ENCODE data around the gene SLC8A2.
A peak's percentile ranks its signal among the peaks of the same experiment; 100 is the strongest.

Gene SLC8A2

GRCh38 chr19:47423203-47423882 is 48.4 kb downstream of the SLC8A2 start:
- Histone ChIP-seq H3K9me3 (ENCODE audit: control insufficient read depth in 5 of 5, low read length in 5 of 5) (no peaks in the 10 kb centered on the region), H3K4me1 (ENCODE audit: control insufficient read depth in 5 of 5, insufficient read depth in 5 of 5, low read length in 5 of 5) (peaks cover 0 to 16% (median 11%) of the 10 kb centered on the region in 5 donors), H3K9ac (ENCODE audit: low read length in 5 of 5) (no peak overlapping the region), H3K27ac (ENCODE audit: low read depth, low read length) (no peak overlapping the region), H3K4me3 (ENCODE audit: low read depth in 1 of 5, low read length in 5 of 5) (no peak overlapping the region), H3K36me3 (ENCODE audit: control insufficient read depth in 5 of 5, insufficient read depth in 5 of 5, low read length in 5 of 5) (no peaks in the 10 kb centered on the region), H3K27me3 (ENCODE audit: control insufficient read depth in 5 of 5, insufficient read depth in 4 of 5, low read length in 5 of 5) (peaks cover 46 to 70% (median 53%) of the 10 kb centered on the region in 5 donors)

- H3K36me3 ChIP-seq (ENCODE audit: control insufficient read depth in 5 of 5, insufficient read depth in 5 of 5, low read length in 5 of 5) = no peaks in the 10 kb centered on the region
- H3K27ac ChIP-seq (ENCODE audit: low read depth, low read length) = no peak overlapping the region
- no peak overlapping the region for H3K4me3 ChIP-seq (ENCODE audit: low read depth in 1 of 5, low read length in 5 of 5)
- H3K9ac ChIP-seq (ENCODE audit: low read length in 5 of 5) = no peak overlapping the region
- H3K4me1 ChIP-seq (ENCODE audit: control insufficient read depth in 5 of 5, insufficient read depth in 5 of 5, low read length in 5 of 5) = peaks cover 0 to 17% (median 7%) of the 10 kb centered on the region in 5 donors
- H3K9me3 ChIP-seq (ENCODE audit: control insufficient read depth in 5 of 5, low read length in 5 of 5) = no peaks in the 10 kb centered on the region
- peaks cover 54 to 76% (median 58%) of the 10 kb centered on the region in 5 donors for H3K27me3 ChIP-seq (ENCODE audit: control insufficient read depth in 5 of 5, insufficient read depth in 4 of 5, low read length in 5 of 5)
Observed at GRCh38 chr19:47422417-47423163, 49.1 kb downstream of the SLC8A2 start.

- Histone ChIP-seq H3K9ac (ENCODE audit: low read length in 5 of 5) (no peak overlapping the region), H3K36me3 (ENCODE audit: control insufficient read depth in 5 of 5, insufficient read depth in 5 of 5, low read length in 5 of 5) (no peaks in the 10 kb centered on the region), H3K27me3 (ENCODE audit: control insufficient read depth in 5 of 5, insufficient read depth in 4 of 5, low read length in 5 of 5) (peaks cover 57 to 76% (median 65%) of the 10 kb centered on the region in 5 donors), H3K4me1 (ENCODE audit: control insufficient read depth in 5 of 5, insufficient read depth in 5 of 5, low read length in 5 of 5) (peaks cover 0 to 15% (median 3%) of the 10 kb centered on the region in 5 donors), H3K27ac (ENCODE audit: low read depth, low read length) (no peak overlapping the region), H3K9me3 (ENCODE audit: control insufficient read depth in 5 of 5, low read length in 5 of 5) (no peaks in the 10 kb centered on the region), H3K4me3 (ENCODE audit: low read depth in 1 of 5, low read length in 5 of 5) (no peak overlapping the region)
Observed at GRCh38 chr19:47421844-47422395, 49.8 kb downstream of the SLC8A2 start.

- Histone ChIP-seq H3K4me3 (ENCODE audit: low read depth in 1 of 5, low read length in 5 of 5) (no peak overlapping the region), H3K27me3 (ENCODE audit: control insufficient read depth in 5 of 5, insufficient read depth in 4 of 5, low read length in 5 of 5) (peaks cover 57 to 78% (median 69%) of the 10 kb centered on the region in 5 donors), H3K4me1 (ENCODE audit: control insufficient read depth in 5 of 5, insufficient read depth in 5 of 5, low read length in 5 of 5) (peaks cover 0 to 15% (median 3%) of the 10 kb centered on the region in 5 donors), H3K27ac (ENCODE audit: low read depth, low read length) (no peak overlapping the region), H3K9ac (ENCODE audit: low read length in 5 of 5) (no peak overlapping the region), H3K9me3 (ENCODE audit: control insufficient read depth in 5 of 5, low read length in 5 of 5) (no peaks in the 10 kb centered on the region), H3K36me3 (ENCODE audit: control insufficient read depth in 5 of 5, insufficient read depth in 5 of 5, low read length in 5 of 5) (no peaks in the 10 kb centered on the region)
Observed at GRCh38 chr19:47421244-47421786, 50.4 kb downstream of the SLC8A2 start.

DNA sequence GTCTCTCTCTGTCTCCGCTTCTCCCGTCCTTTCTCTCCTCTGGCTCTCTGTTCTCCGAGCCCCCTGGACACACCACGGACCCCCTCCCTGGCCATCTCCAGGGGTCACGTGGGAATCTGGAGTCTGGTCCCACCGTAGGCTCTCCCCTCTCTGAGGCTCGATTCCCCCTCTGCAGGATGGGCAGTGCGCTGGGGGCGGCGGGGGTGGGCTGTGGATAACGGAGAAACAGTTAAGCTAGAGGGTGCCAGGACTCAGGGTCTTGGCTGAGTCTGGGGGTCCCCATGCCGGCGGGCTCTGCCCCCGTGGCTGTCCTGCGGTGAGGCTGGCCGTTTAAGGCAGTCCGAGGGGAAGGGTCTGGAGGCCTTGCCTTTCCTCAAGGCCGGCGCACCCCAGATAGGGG is 51.9 kb downstream of the SLC8A2 start:
- Histone ChIP-seq H3K27ac (ENCODE audit: low read depth, low read length) (no peak overlapping the region), H3K4me3 (ENCODE audit: low read depth in 1 of 5, low read length in 5 of 5) (no peak overlapping the region), H3K27me3 (ENCODE audit: control insufficient read depth in 5 of 5, insufficient read depth in 4 of 5, low read length in 5 of 5) (peaks cover 51 to 76% (median 73%) of the 10 kb centered on the region in 5 donors), H3K9me3 (ENCODE audit: control insufficient read depth in 5 of 5, low read length in 5 of 5) (no peaks in the 10 kb centered on the region), H3K9ac (ENCODE audit: low read length in 5 of 5) (no peak overlapping the region), H3K36me3 (ENCODE audit: control insufficient read depth in 5 of 5, insufficient read depth in 5 of 5, low read length in 5 of 5) (no peaks in the 10 kb centered on the region), H3K4me1 (ENCODE audit: control insufficient read depth in 5 of 5, insufficient read depth in 5 of 5, low read length in 5 of 5) (peaks cover 0 to 15% (median 3%) of the 10 kb centered on the region in 5 donors)

GRCh38 chr19:47419030-47419783 is 52.5 kb downstream of the SLC8A2 start, which contains the start of gene MEIS3:
MEIS3 (minus strand) TSS chr19:47419527; CDS start chr19:47419081, 446 bp downstream.
- Histone ChIP-seq H3K36me3 (ENCODE audit: control insufficient read depth in 5 of 5, insufficient read depth in 5 of 5, low read length in 5 of 5) (peaks cover 0 to 4% (median 0%) of the 10 kb centered on the region in 5 donors), H3K9ac (ENCODE audit: low read length in 5 of 5) (no peak within 1 kb of the TSS), H3K27ac (ENCODE audit: low read depth, low read length) (no peak within 1 kb of the TSS), H3K27me3 (ENCODE audit: control insufficient read depth in 5 of 5, insufficient read depth in 4 of 5, low read length in 5 of 5) (peaks cover 47 to 75% (median 73%) of the 10 kb centered on the region in 5 donors), H3K4me3 (ENCODE audit: low read depth in 1 of 5, low read length in 5 of 5) (peak within 1 kb of the TSS in 4 of 5 donors; percentile 42 to 59 (median 54)), H3K9me3 (ENCODE audit: control insufficient read depth in 5 of 5, low read length in 5 of 5) (no peaks in the 10 kb centered on the region), H3K4me1 (ENCODE audit: control insufficient read depth in 5 of 5, insufficient read depth in 5 of 5, low read length in 5 of 5) (peaks cover 0 to 15% (median 3%) of the 10 kb centered on the region in 5 donors)

DNA sequence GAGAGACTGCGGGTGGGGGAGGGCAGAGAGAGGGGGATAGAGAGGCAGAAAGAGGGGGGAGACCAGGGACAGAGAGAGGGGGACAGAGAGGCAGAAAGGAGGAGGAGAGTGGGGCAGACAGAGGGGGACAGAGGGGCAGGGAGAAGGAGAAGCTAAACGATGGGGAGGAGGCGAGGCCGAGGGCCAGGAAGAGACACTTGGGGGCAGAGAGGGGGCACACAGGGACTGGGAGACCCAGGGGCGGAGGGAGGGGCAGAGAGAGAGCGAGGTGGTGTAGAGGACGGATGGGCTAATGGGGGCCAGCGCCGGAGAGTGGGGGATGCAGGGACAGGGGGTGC is 53.0 kb downstream of the SLC8A2 start:
- Histone ChIP-seq H3K27me3 (ENCODE audit: control insufficient read depth in 5 of 5, insufficient read depth in 4 of 5, low read length in 5 of 5) (peaks cover 42 to 74% (median 70%) of the 10 kb centered on the region in 5 donors), H3K27ac (ENCODE audit: low read depth, low read length) (no peak overlapping the region), H3K4me1 (ENCODE audit: control insufficient read depth in 5 of 5, insufficient read depth in 5 of 5, low read length in 5 of 5) (peaks cover 0 to 15% (median 3%) of the 10 kb centered on the region in 5 donors), H3K9me3 (ENCODE audit: control insufficient read depth in 5 of 5, low read length in 5 of 5) (no peaks in the 10 kb centered on the region), H3K9ac (ENCODE audit: low read length in 5 of 5) (no peak overlapping the region), H3K36me3 (ENCODE audit: control insufficient read depth in 5 of 5, insufficient read depth in 5 of 5, low read length in 5 of 5) (peaks cover 0 to 7% (median 0%) of the 10 kb centered on the region in 5 donors), H3K4me3 (ENCODE audit: low read depth in 1 of 5, low read length in 5 of 5) (peak overlapping the region in 4 of 5 donors; percentile 42 to 59 (median 54))

GRCh38 chr19:47417746-47418691 is 53.7 kb downstream of the SLC8A2 start:
- peaks cover 0 to 7% (median 0%) of the 10 kb centered on the region in 5 donors for H3K36me3 ChIP-seq (ENCODE audit: control insufficient read depth in 5 of 5, insufficient read depth in 5 of 5, low read length in 5 of 5)
- peaks cover 0 to 15% (median 3%) of the 10 kb centered on the region in 5 donors for H3K4me1 ChIP-seq (ENCODE audit: control insufficient read depth in 5 of 5, insufficient read depth in 5 of 5, low read length in 5 of 5)
- no peak overlapping the region for H3K27ac ChIP-seq (ENCODE audit: low read depth, low read length)
- H3K9ac ChIP-seq (ENCODE audit: low read length in 5 of 5) = no peak overlapping the region
- no peaks in the 10 kb centered on the region for H3K9me3 ChIP-seq (ENCODE audit: control insufficient read depth in 5 of 5, low read length in 5 of 5)
- H3K4me3 ChIP-seq (ENCODE audit: low read depth in 1 of 5, low read length in 5 of 5) = peak overlapping the region in 4 of 5 donors; percentile 42 to 59 (median 54)
- peaks cover 36 to 67% (median 64%) of the 10 kb centered on the region in 5 donors for H3K27me3 ChIP-seq (ENCODE audit: control insufficient read depth in 5 of 5, insufficient read depth in 4 of 5, low read length in 5 of 5)

Data from subcutaneous abdominal adipose tissue (tissue), 5 donors.